ENCODE measurements around the gene CYB561. TPM values are rescaled to one million over a fixed set of nuclear protein-coding genes. Genes with fewer than 3 reads are reported as not detected.

CYB561 gene
- total RNA-seq, 1 experiment from 2014 or later, result 67.6 TPM

- no peaks in the 10 kb centered on the region for H4K20me1 ChIP-seq (ENCODE audit: insufficient read depth)
- DNase-seq (ENCODE audit: low read depth, low spot score) (no peak), ATAC-seq (no peak)
- H3K4me1 ChIP-seq (ENCODE audit: control insufficient read depth in 1 of 2, insufficient read depth in 2 of 2, low read length in 2 of 2), result peaks cover 13 to 44% of the 10 kb centered on the region in 2 experiments
- peak overlapping the region; percentile 88; the same call in 1 of the 2 replicates for H3K4me2 ChIP-seq (ENCODE audit: low read length)
- BruUV-seq (replicated peaks), result no TSS peak
- H3K36me3 ChIP-seq (ENCODE audit: control insufficient read depth in 1 of 2, insufficient read depth in 2 of 2, low read length in 2 of 2), result no peaks in the 10 kb centered on the region
- ChIA-PET POLR2A (interaction anchor here (1.3 to 1.6 kb wide), 2 partner anchors 35 to 44 kb away, joined by 5 to 6 read pairs; no protein-coding TSS in a partner anchor), RAD21 (ENCODE audit: low non-redundant PET in 1 of 2, low total read pairs in 2 of 2, uncharacterized antibody in 2 of 2, unreplicated experiment in 2 of 2) (interaction anchor here (1.0 to 3.6 kb wide), 9 partner anchors 34 to 133 kb away, joined by 3 to 21 read pairs (median 9); partner anchors contain the start of gene CYB561 (in 1 of the 2)), CTCF (interaction anchor here (1.0 to 5.7 kb wide), 18 partner anchors 9 to 889 kb away, joined by 3 to 92 read pairs (median 7); partner anchors contain the start of genes CCDC47 and DDX42)
- no peak overlapping the region; the same call in 1 of the 2 replicates for H3K27ac ChIP-seq (ENCODE audit: low read depth, low read length)
- no peaks in the 10 kb centered on the region for H3K9me2 ChIP-seq (ENCODE audit: insufficient read depth)
- no peak overlapping the region for H3K4me3 ChIP-seq (replicated peaks in 1 of 2; ENCODE audit: low read depth in 1 of 2, low read length in 2 of 2)
- no peaks in the 10 kb centered on the region for H3K27me3 ChIP-seq (ENCODE audit: insufficient read depth, low read length)
- no peak overlapping the region; the same call in 1 of the 2 replicates for H3K9ac ChIP-seq (ENCODE audit: low read length)
- H2AFZ ChIP-seq (ENCODE audit: low read depth, low read length, poor library complexity, severe bottlenecking), result no peak overlapping the region
- TF ChIP-seq RAD21 (IDR thresholded peaks at IDR 0.05; ENCODE audit: low read depth) (no peak), POLR2A (IDR thresholded peaks at IDR 0.05; ENCODE audit: borderline replicate concordance, extremely low read depth, insufficient read depth, insufficient read length) (no peak), CTCF (IDR thresholded peaks at IDR 0.05 in 2 of 3, conservative IDR thresholded peaks at IDR 0.05 in 1 of 3; ENCODE audit: borderline replicate concordance in 1 of 3, insufficient read depth in 1 of 3, low read depth in 2 of 3, low read length in 2 of 3) (no peak), SIN3A (IDR thresholded peaks at IDR 0.05; ENCODE audit: low read depth) (no peak), CBX3 (IDR thresholded peaks at IDR 0.05; ENCODE audit: low read depth) (no peak), EZH2 (IDR thresholded peaks at IDR 0.05) (no peak), ATF3 (IDR thresholded peaks at IDR 0.05) (no peak), REST (IDR thresholded peaks at IDR 0.05; ENCODE audit: low read depth) (no peak), ZBTB33 (IDR thresholded peaks at IDR 0.05; ENCODE audit: extremely low read depth, insufficient replicate concordance, low read length) (no peak), SRF (IDR thresholded peaks at IDR 0.05; ENCODE audit: low read depth) (no peak), ELF1 (IDR thresholded peaks at IDR 0.05; ENCODE audit: borderline replicate concordance, low read depth) (no peak), ZNF274 (IDR thresholded peaks at IDR 0.05; ENCODE audit: low read depth, low read length) (no peak), ZFX (IDR thresholded peaks at IDR 0.05) (no peak), EGR1 (IDR thresholded peaks at IDR 0.05; ENCODE audit: low read depth) (no peak), SP1 (IDR thresholded peaks at IDR 0.05; ENCODE audit: low read depth) (no peak), YY1 (IDR thresholded peaks at IDR 0.05; ENCODE audit: extremely low read depth, insufficient replicate concordance, low read depth, low read length) (no peak), TCF7L2 (IDR thresholded peaks at IDR 0.05; ENCODE audit: borderline replicate concordance, extremely low read depth, insufficient read depth, insufficient read length) (no peak), EZH2phosphoT487 (IDR thresholded peaks at IDR 0.05; ENCODE audit: borderline replicate concordance) (no peak)
- H3K9me3 ChIP-seq (ENCODE audit: control insufficient read depth in 1 of 2, insufficient read depth in 1 of 2, low read depth in 1 of 2, low read length in 2 of 2), result no peaks in the 10 kb centered on the region
- H3K79me2 ChIP-seq (ENCODE audit: insufficient read depth, low read length), result no peaks in the 10 kb centered on the region
- intact Hi-C loops (cut with micrococcal nuclease), result loop anchor here (1.0 to 2.0 kb wide), 2 partner anchors 33 to 54 kb away; partner anchors contain the start of gene CYB561
Measured at GRCh38 chr17:63479495-63480184, 33.5 kb upstream of the CYB561 start.

Data from HCT116 (cell line).